Uterus (tissue), 4 donors: ENCODE data around the gene RAI14. TPM values are rescaled to one million over a fixed set of nuclear protein-coding genes. Genes with fewer than 3 reads are reported as not detected.

Source experiments
- DNase-seq, 2 donors: peaks; one replicate each; pipeline ENCODE4 v3.0.0-alpha.2; 2019 to 2020
- H3K27ac ChIP-seq, 2 donors: fragments of 200-600 bp; sonication (generic); 1 replicate in 1 of 2; 2 replicates in 1 of 2; pipeline ENCODE4 v1.5.1; 2016 to 2018
- H3K27me3 ChIP-seq, 2 donors: fragments of 200-600 bp; sonication (generic); one replicate each; pipeline ENCODE4 v1.5.1; 2018 to 2019; ENCODE audit warnings: control low read depth in 1 of 2
- H3K36me3 ChIP-seq, 2 donors: fragments of 200-600 bp; sonication (generic); one replicate each; pipeline ENCODE4 v1.5.1; 2019; ENCODE audit warnings: control low read depth in 1 of 2
- H3K4me1 ChIP-seq, 2 donors: fragments of 200-600 bp; sonication (generic); one replicate each; pipeline ENCODE4 v1.5.1; 2018 to 2019; ENCODE audit warnings: control low read depth in 1 of 2
- H3K4me3 ChIP-seq, 2 donors: fragments of 200-600 bp; sonication (generic); 1 replicate in 1 of 2; 2 replicates in 1 of 2; pipeline ENCODE4 v1.5.1; 2018 to 2019; ENCODE audit warnings: mild to moderate bottlenecking in 1 of 2
- H3K9me3 ChIP-seq, 2 donors: fragments of 200-600 bp; sonication (generic); one replicate each; pipeline ENCODE4 v1.5.1; 2019; ENCODE audit warnings: control low read depth in 1 of 2
- POLR2A ChIP-seq, 2 donors: fragments of 450-650 bp; IDR thresholded peaks; one replicate each; pipeline ENCODE4 v1.6.1; 2016; ENCODE audit warnings: antibody characterized with exemption in 2 of 2, mild to moderate bottlenecking in 1 of 2, moderate library complexity in 1 of 2
- intact Hi-C: fragments of 100-400 bp; cut with DNase I; formaldehyde crosslinking; loops from one replicate; pipeline ENCODE4 v1.15.1; 2023; ENCODE audit warnings: low total_unique reads
- total RNA-seq, 4 donors: library from RNA; depleted of rRNA in 3 of 4; stranded (reverse); fragments of >200 nt in 3 of 4; gene quantifications; one replicate each; pipeline versions ENCODE4 v1.1.0 to v1.2.4, GENCODE V29; 2014 to 2023
- TF ChIP-seq, protein P1 (sequence below), 4 experiments: fragments of 200-600 bp in 2 of 4; fragments of 450-650 bp in 2 of 4; sonication (generic) in 2 of 4; IDR thresholded peaks; one replicate each; pipeline ENCODE4 v1.5.1; 2016 to 2019; ENCODE audit warnings: antibody characterized with exemption in 4 of 4, mild to moderate bottlenecking in 2 of 4, moderate library complexity in 1 of 4
- donor health status: DM: yes; HTN: yes; CAD: no.

The RAI14 gene
- total RNA-seq, 4 donors from 2014 or later: 32.4 to 264 (median 117) TPM

DNA sequence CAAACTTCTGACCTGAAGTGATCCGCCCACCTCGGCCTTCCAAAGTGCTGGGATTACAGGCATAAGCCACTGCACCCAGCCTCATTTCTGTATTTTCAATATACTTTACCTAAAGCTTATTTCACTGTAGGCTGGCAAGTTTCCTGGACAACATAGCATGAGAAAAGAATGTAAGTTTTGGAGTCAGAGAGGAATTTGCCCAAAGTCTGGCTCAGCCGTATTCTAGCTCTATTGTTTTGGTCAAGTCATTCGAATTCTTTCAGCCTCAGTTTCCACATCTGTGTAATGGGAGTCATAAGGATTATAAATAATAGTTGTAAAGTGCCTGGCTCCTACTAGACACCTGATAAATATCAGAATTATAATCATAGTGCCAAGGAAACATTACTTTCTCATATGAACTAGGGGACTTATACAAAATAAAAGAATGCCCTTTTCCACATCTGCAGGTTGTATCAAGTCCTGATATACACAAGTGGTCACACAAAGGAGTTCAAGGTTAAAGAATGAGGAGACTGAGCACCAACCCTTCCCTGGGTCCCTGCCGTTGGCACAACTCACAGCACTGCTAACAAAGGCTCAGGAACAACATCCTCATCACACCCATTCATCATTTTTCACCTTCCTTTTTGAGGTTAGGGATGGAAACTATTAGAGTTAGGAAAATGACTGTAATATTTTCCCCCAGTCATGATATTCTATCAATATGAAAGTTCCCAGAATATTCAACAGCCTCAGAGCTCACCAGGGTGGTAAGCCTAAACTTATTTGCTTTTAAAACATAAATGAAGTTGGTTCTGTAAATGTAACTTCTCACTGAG is 34.6 kb upstream of the RAI14 start:
- TF ChIP-seq, protein P1, sequence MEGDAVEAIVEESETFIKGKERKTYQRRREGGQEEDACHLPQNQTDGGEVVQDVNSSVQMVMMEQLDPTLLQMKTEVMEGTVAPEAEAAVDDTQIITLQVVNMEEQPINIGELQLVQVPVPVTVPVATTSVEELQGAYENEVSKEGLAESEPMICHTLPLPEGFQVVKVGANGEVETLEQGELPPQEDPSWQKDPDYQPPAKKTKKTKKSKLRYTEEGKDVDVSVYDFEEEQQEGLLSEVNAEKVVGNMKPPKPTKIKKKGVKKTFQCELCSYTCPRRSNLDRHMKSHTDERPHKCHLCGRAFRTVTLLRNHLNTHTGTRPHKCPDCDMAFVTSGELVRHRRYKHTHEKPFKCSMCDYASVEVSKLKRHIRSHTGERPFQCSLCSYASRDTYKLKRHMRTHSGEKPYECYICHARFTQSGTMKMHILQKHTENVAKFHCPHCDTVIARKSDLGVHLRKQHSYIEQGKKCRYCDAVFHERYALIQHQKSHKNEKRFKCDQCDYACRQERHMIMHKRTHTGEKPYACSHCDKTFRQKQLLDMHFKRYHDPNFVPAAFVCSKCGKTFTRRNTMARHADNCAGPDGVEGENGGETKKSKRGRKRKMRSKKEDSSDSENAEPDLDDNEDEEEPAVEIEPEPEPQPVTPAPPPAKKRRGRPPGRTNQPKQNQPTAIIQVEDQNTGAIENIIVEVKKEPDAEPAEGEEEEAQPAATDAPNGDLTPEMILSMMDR (IDR thresholded peaks at IDR 0.05): no peak
- TF ChIP-seq POLR2A (IDR thresholded peaks at IDR 0.05): no peak
- intact Hi-C loops: no loop called here
- Histone ChIP-seq H3K4me3 (no peak overlapping the region), H3K9me3 (no peaks in the 10 kb centered on the region), H3K4me1 (no peaks in the 10 kb centered on the region), H3K27me3 (no peaks in the 10 kb centered on the region), H3K36me3 (no peaks in the 10 kb centered on the region), H3K27ac (peak overlapping the region; percentile 74 to 85)
- DNase-seq: no peak

DNA sequence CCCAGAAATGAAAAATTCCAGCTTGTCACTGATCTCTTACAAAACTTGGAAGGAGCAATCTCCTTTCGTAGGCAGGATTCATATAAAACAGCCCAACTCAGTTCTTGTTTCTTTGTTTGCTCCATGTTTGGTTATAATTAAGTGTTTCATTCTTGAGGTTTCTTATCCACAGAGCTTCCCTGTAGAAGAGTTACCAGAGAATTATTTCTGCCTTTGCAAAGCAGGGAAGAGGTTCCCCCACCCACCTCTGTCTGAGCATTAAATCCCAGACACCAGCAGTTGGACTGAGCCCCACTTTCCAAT is 34.1 kb upstream of the RAI14 start:
- Histone ChIP-seq H3K4me1 (no peaks in the 10 kb centered on the region), H3K27me3 (no peaks in the 10 kb centered on the region), H3K9me3 (no peaks in the 10 kb centered on the region), H3K36me3 (no peaks in the 10 kb centered on the region), H3K4me3 (no peak overlapping the region), H3K27ac (peak overlapping the region; percentile 74 to 85)
- DNase-seq: no peak
- TF ChIP-seq, protein P1 (IDR thresholded peaks at IDR 0.05): no peak
- TF ChIP-seq POLR2A (IDR thresholded peaks at IDR 0.05): no peak
- intact Hi-C loops: no loop called here

DNA sequence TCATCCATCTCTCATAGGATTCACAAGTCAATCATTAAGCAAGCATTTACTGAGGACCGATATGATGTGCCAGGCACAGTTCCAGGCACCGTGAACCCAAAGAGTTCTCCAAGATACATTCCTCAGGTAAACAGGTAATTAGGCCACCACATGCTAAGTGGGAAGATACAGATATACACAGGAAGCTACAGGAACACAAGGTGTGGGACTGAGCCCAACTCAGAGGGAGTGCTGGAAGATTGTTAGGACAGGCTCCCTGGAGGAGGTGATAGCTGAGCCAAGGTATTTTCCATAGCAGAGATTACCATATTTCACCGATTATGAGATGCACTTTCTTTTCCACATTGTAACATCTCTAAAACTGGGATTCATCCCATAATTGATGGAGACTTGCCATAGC is 31.4 kb upstream of the RAI14 start:
- intact Hi-C loops: no loop called here
- H3K9me3 ChIP-seq: no peaks in the 10 kb centered on the region

DNA sequence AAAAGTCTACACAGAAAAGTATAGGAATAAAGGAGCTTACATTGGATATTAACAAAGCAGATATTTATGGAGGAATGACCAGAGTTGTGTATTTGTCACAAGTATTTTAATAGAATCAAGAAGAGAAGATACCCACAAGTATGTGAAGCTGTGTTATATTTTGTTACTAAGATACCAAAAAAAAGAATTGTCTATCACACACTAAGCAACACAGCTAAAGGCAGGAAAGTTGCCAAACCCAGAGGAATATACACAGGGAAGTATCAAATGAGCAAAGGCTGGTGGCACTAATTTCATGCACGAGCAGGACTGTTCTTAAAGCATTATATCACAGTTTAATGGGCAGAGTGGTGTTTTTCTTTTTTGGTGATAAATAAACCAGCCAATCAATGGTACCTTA is 30.9 kb upstream of the RAI14 start:
- Histone ChIP-seq H3K27me3 (no peaks in the 10 kb centered on the region), H3K9me3 (no peaks in the 10 kb centered on the region), H3K27ac (no peak overlapping the region), H3K4me1 (no peaks in the 10 kb centered on the region), H3K36me3 (no peaks in the 10 kb centered on the region), H3K4me3 (no peak overlapping the region)
- intact Hi-C loops: no loop called here
- TF ChIP-seq, protein P1 (IDR thresholded peaks at IDR 0.05): no peak
- no peak for TF ChIP-seq POLR2A (IDR thresholded peaks at IDR 0.05)
- DNase-seq: no peak

More for the DNA sequence above, 31.4 kb upstream of the RAI14 start:
- Histone ChIP-seq H3K4me3 (no peak overlapping the region), H3K27me3 (no peaks in the 10 kb centered on the region), H3K36me3 (no peaks in the 10 kb centered on the region), H3K4me1 (no peaks in the 10 kb centered on the region), H3K27ac (no peak overlapping the region)
- TF ChIP-seq, protein P1 (IDR thresholded peaks at IDR 0.05): no peak
- no peak for TF ChIP-seq POLR2A (IDR thresholded peaks at IDR 0.05)
- no peak for DNase-seq

DNA sequence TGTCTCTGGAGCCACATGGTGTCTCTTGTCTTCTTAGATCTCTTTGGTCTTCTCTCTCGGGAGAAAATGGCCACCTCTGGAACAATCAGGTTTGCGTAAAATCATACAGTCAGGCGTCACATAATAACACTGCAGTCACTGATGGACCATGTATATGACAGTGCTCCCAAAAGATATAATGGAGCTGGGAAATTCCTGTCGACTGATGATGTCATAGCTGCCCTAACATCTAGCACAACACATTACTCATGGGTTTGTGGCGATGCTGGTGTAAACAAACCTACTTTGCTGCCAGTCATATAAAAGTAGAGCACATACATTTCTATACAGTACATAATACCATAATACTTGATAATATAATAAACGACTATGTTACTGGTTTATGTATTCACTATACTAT is 30.1 kb upstream of the RAI14 start:
- H3K27me3 ChIP-seq: no peaks in the 10 kb centered on the region
- no peak overlapping the region for H3K27ac ChIP-seq
- intact Hi-C loops: no loop called here
- no peaks in the 10 kb centered on the region for H3K4me1 ChIP-seq
- no peaks in the 10 kb centered on the region for H3K36me3 ChIP-seq
- TF ChIP-seq, protein P1 (IDR thresholded peaks at IDR 0.05): no peak
- TF ChIP-seq POLR2A (IDR thresholded peaks at IDR 0.05): no peak
- no peak for DNase-seq
- H3K4me3 ChIP-seq: no peak overlapping the region
- H3K9me3 ChIP-seq: no peaks in the 10 kb centered on the region
